Karpas-422 (cell line): ENCODE data around the gene DPP3. TPM values are rescaled to one million over a fixed set of nuclear protein-coding genes. Genes with fewer than 3 reads are reported as not detected.

Experiments
- DNase-seq: peaks from one replicate; pipeline ENCODE4 v3.0.0-alpha.2; 2015
- H2AFZ ChIP-seq: fragments of 200-600 bp; sonication (generic); 2 replicates; pipeline ENCODE4 v1.6.1; 2014; ENCODE audit warnings: antibody characterized with exemption, low read length, mixed read lengths
- H3K27ac ChIP-seq: fragments of 200-600 bp; sonication (generic); 2 replicates; pipeline ENCODE4 v1.5.1; 2014; ENCODE audit warnings: mild to moderate bottlenecking, low read length, moderate library complexity
- H3K27me3 ChIP-seq: fragments of 200-600 bp; sonication (generic); 2 replicates; pipeline ENCODE4 v1.6.1; 2014; ENCODE audit warnings: low read length, mixed read lengths
- H3K36me3 ChIP-seq: fragments of 200-600 bp; sonication (generic); 2 replicates; pipeline ENCODE4 v1.6.1; 2014; ENCODE audit warnings: low read length, mixed read lengths; ENCODE audit not compliant: insufficient read depth
- H3K4me1 ChIP-seq: fragments of 200-600 bp; sonication (generic); 2 replicates; pipeline ENCODE4 v1.6.1; 2014; ENCODE audit warnings: mild to moderate bottlenecking, low read length, mixed read lengths
- H3K4me2 ChIP-seq: fragments of 200-600 bp; sonication (generic); 2 replicates; pipeline ENCODE4 v1.6.1; 2014; ENCODE audit warnings: low read length, low read depth, mild to moderate bottlenecking; ENCODE audit not compliant: poor library complexity, severe bottlenecking
- H3K4me3 ChIP-seq: fragments of 200-600 bp; sonication (generic); 2 replicates; pipeline ENCODE4 v1.5.1; 2014; ENCODE audit warnings: mild to moderate bottlenecking, antibody characterized with exemption, low read length, mixed read lengths
- H3K79me2 ChIP-seq: fragments of 200-600 bp; sonication (generic); 2 replicates; pipeline ENCODE4 v1.6.1; 2014; ENCODE audit warnings: mild to moderate bottlenecking, low read length, mixed read lengths
- H3K9ac ChIP-seq: fragments of 200-600 bp; sonication (generic); 2 replicates; pipeline ENCODE4 v1.6.0; 2014; ENCODE audit warnings: low read length
- H3K9me2 ChIP-seq: fragments of 200-600 bp; sonication (generic), shearing (Covaris generic); replicated peaks from 2 replicates; pipeline ENCODE4 v1.6.0; 2014; ENCODE audit warnings: mild to moderate bottlenecking, low read length, moderate library complexity; ENCODE audit not compliant: insufficient read depth
- H3K9me3 ChIP-seq: fragments of 300-700, 200-600 bp; sonication (generic); 2 replicates; pipeline ENCODE4 v1.6.1; 2014; ENCODE audit warnings: low read length, mixed read lengths
- H4K20me1 ChIP-seq: fragments of 200-600 bp; sonication (generic); 2 replicates; pipeline ENCODE4 v1.6.1; 2014; ENCODE audit warnings: mild to moderate bottlenecking, antibody characterized with exemption, low read length, low read depth; ENCODE audit not compliant: insufficient read depth
- total RNA-seq: library from RNA; depleted of rRNA; stranded (reverse); fragments of >200 nt; shearing (Covaris generic); gene quantifications from 2 replicates; pipeline ENCODE4 v1.2.3, GENCODE V29; 2014; ENCODE audit warnings: low replicate concordance

DPP3 gene
- total RNA-seq, 1 experiment from 2014 or later, result 91.5 TPM

GRCh38 chr11:66523611-66524010 is 43.4 kb downstream of the DPP3 start:
- no peaks in the 10 kb centered on the region for H3K79me2 ChIP-seq
- no peak overlapping the region for H3K4me2 ChIP-seq
- H4K20me1 ChIP-seq, result no peaks in the 10 kb centered on the region
- no peaks in the 10 kb centered on the region for H3K36me3 ChIP-seq
- no peak overlapping the region for H3K4me3 ChIP-seq
- no peaks in the 10 kb centered on the region for H3K4me1 ChIP-seq
- H3K9me2 ChIP-seq, result no peaks in the 10 kb centered on the region
- H2AFZ ChIP-seq, result no peak overlapping the region
- no peak overlapping the region for H3K27ac ChIP-seq
- no peaks in the 10 kb centered on the region for H3K27me3 ChIP-seq
- H3K9me3 ChIP-seq, result no peaks in the 10 kb centered on the region
- DNase-seq, result no peak
- no peak overlapping the region for H3K9ac ChIP-seq

GRCh38 chr11:66524304-66525040 is 44.2 kb downstream of the DPP3 start:
- H3K9me2 ChIP-seq, result no peaks in the 10 kb centered on the region
- H3K27me3 ChIP-seq, result no peaks in the 10 kb centered on the region
- no peak overlapping the region for H3K9ac ChIP-seq
- H3K4me3 ChIP-seq, result no peak overlapping the region
- no peaks in the 10 kb centered on the region for H3K79me2 ChIP-seq
- no peak for DNase-seq
- no peak overlapping the region for H2AFZ ChIP-seq
- H4K20me1 ChIP-seq, result no peaks in the 10 kb centered on the region
- no peak overlapping the region for H3K4me2 ChIP-seq
- no peaks in the 10 kb centered on the region for H3K4me1 ChIP-seq
- no peaks in the 10 kb centered on the region for H3K9me3 ChIP-seq
- H3K36me3 ChIP-seq, result no peaks in the 10 kb centered on the region
- no peak overlapping the region for H3K27ac ChIP-seq

- Histone ChIP-seq H3K9me3 (no peaks in the 10 kb centered on the region), H3K9ac (no peak overlapping the region), H4K20me1 (no peaks in the 10 kb centered on the region), H3K4me1 (no peaks in the 10 kb centered on the region), H3K36me3 (no peaks in the 10 kb centered on the region), H3K9me2 (no peaks in the 10 kb centered on the region), H3K79me2 (no peaks in the 10 kb centered on the region), H2AFZ (no peak overlapping the region), H3K4me2 (no peak overlapping the region), H3K4me3 (no peak overlapping the region), H3K27ac (no peak overlapping the region), H3K27me3 (no peaks in the 10 kb centered on the region)
- no peak for DNase-seq
Observed at GRCh38 chr11:66529069-66529468, 48.8 kb downstream of the DPP3 start.

GRCh38 chr11:66529655-66530054 is 49.4 kb downstream of the DPP3 start:
- Histone ChIP-seq H3K4me2 (no peak overlapping the region), H3K9me3 (no peaks in the 10 kb centered on the region), H4K20me1 (no peaks in the 10 kb centered on the region), H3K4me1 (no peaks in the 10 kb centered on the region), H3K4me3 (no peak overlapping the region), H3K9ac (no peak overlapping the region), H2AFZ (no peak overlapping the region), H3K27me3 (no peaks in the 10 kb centered on the region), H3K27ac (no peak overlapping the region), H3K9me2 (no peaks in the 10 kb centered on the region), H3K36me3 (no peaks in the 10 kb centered on the region), H3K79me2 (no peaks in the 10 kb centered on the region)
- no peak for DNase-seq

GRCh38 chr11:66530927-66531709 is 50.9 kb downstream of the DPP3 start:
- DNase-seq, result no peak

GRCh38 chr11:66531841-66532240 is 51.6 kb downstream of the DPP3 start:
- no peaks in the 10 kb centered on the region for H3K4me1 ChIP-seq
- H3K9ac ChIP-seq, result no peak overlapping the region
- H3K4me2 ChIP-seq, result no peak overlapping the region
- DNase-seq, result no peak
- no peak overlapping the region for H3K27ac ChIP-seq
- H3K9me3 ChIP-seq, result no peaks in the 10 kb centered on the region
- no peaks in the 10 kb centered on the region for H3K9me2 ChIP-seq
- no peaks in the 10 kb centered on the region for H3K27me3 ChIP-seq
- H4K20me1 ChIP-seq, result no peaks in the 10 kb centered on the region
- H3K79me2 ChIP-seq, result no peaks in the 10 kb centered on the region
- H3K4me3 ChIP-seq, result no peak overlapping the region
- H3K36me3 ChIP-seq, result no peaks in the 10 kb centered on the region
- no peak overlapping the region for H2AFZ ChIP-seq

More at GRCh38 chr11:66530927-66531709, 50.9 kb downstream of the DPP3 start:
- Histone ChIP-seq H3K9ac (no peak overlapping the region), H3K9me2 (no peaks in the 10 kb centered on the region), H3K9me3 (no peaks in the 10 kb centered on the region), H3K27me3 (no peaks in the 10 kb centered on the region), H3K27ac (no peak overlapping the region), H3K4me3 (no peak overlapping the region), H2AFZ (no peak overlapping the region), H3K79me2 (no peaks in the 10 kb centered on the region), H4K20me1 (no peaks in the 10 kb centered on the region), H3K36me3 (no peaks in the 10 kb centered on the region), H3K4me1 (no peaks in the 10 kb centered on the region), H3K4me2 (no peak overlapping the region)

- no peaks in the 10 kb centered on the region for H3K9me2 ChIP-seq
- H3K27me3 ChIP-seq, result no peaks in the 10 kb centered on the region
- H3K4me1 ChIP-seq, result no peaks in the 10 kb centered on the region
- no peaks in the 10 kb centered on the region for H4K20me1 ChIP-seq
- no peak for DNase-seq
- H3K4me2 ChIP-seq, result no peak overlapping the region
- H3K79me2 ChIP-seq, result no peaks in the 10 kb centered on the region
- no peak overlapping the region for H3K4me3 ChIP-seq
- H3K9me3 ChIP-seq, result no peaks in the 10 kb centered on the region
- no peaks in the 10 kb centered on the region for H3K36me3 ChIP-seq
- H3K27ac ChIP-seq, result no peak overlapping the region
- no peak overlapping the region for H3K9ac ChIP-seq
- no peak overlapping the region for H2AFZ ChIP-seq
Observed at GRCh38 chr11:66532784-66533183, 52.5 kb downstream of the DPP3 start.

- no peak overlapping the region for H2AFZ ChIP-seq
Observed at GRCh38 chr11:66539170-66539869, 59.1 kb downstream of the DPP3 start.

More at GRCh38 chr11:66539170-66539869, 59.1 kb downstream of the DPP3 start:
- Histone ChIP-seq H3K4me2 (no peak overlapping the region), H3K36me3 (no peaks in the 10 kb centered on the region; the same call in 1 of the 2 replicates), H3K79me2 (no peaks in the 10 kb centered on the region), H3K9me3 (no peaks in the 10 kb centered on the region), H3K9me2 (no peaks in the 10 kb centered on the region), H3K4me3 (no peak overlapping the region), H3K4me1 (peaks cover 12% of the 10 kb centered on the region), H3K27ac (no peak overlapping the region), H3K9ac (no peak overlapping the region), H4K20me1 (no peaks in the 10 kb centered on the region), H3K27me3 (no peaks in the 10 kb centered on the region)
- DNase-seq, result no peak
